Fibroblast of lung (primary cell): Measurements from ENCODE around the gene HPF1. TPM values are rescaled to one million over a fixed set of nuclear protein-coding genes. Genes with fewer than 3 reads are reported as not detected.
A peak's percentile ranks its signal among the peaks of the same experiment; 100 is the strongest.

Experiments used
- DNase-seq, 2 donors: peaks; one replicate each; pipeline versions ENCODE4 v3.0.0 to v3.0.0-alpha.2; 2010; ENCODE audit warnings: low read depth in 2 of 2
- H2AFZ ChIP-seq: 2 replicates; pipeline ENCODE4 v1.5.1; 2012; ENCODE audit warnings: low read length, control low read depth, inconsistent platforms
- H3K27ac ChIP-seq: 2 replicates; pipeline ENCODE4 v1.5.1; 2011; ENCODE audit warnings: low read length, control low read depth; ENCODE audit not compliant: insufficient read depth
- H3K27me3 ChIP-seq: 2 replicates; pipeline ENCODE4 v1.5.1; 2011; ENCODE audit warnings: mild to moderate bottlenecking, low read length; ENCODE audit not compliant: control insufficient read depth, insufficient read depth
- H3K36me3 ChIP-seq: 2 replicates; pipeline ENCODE4 v1.5.1; 2011; ENCODE audit warnings: low read length; ENCODE audit not compliant: control insufficient read depth, insufficient read depth
- H3K4me1 ChIP-seq: 2 replicates; pipeline ENCODE4 v1.5.1; 2011; ENCODE audit warnings: low read length; ENCODE audit not compliant: control insufficient read depth, insufficient read depth; ENCODE audit errors: extremely low read depth
- H3K4me2 ChIP-seq: 2 replicates; pipeline ENCODE4 v1.5.1; 2011; ENCODE audit warnings: low read length, control low read depth; ENCODE audit not compliant: insufficient read depth; ENCODE audit errors: extremely low read depth
- H3K4me3 ChIP-seq, 4 experiments: fragments of 200-600 bp in 1 of 4; sonication (generic) in 1 of 4; replicated peaks in 1 of 4; 2 replicates each; pipeline ENCODE4 v1.5.1; 2011 to 2016; ENCODE audit warnings: low read length in 4 of 4, low read depth in 3 of 4, mild to moderate bottlenecking in 3 of 4, control low read depth in 2 of 4, inconsistent platforms in 1 of 4, mixed read lengths in 1 of 4; ENCODE audit not compliant: insufficient read depth in 1 of 4; ENCODE audit errors: control extremely low read depth in 1 of 4
- H3K79me2 ChIP-seq: 2 replicates; pipeline ENCODE4 v1.5.1; 2012; ENCODE audit warnings: mild to moderate bottlenecking, low read length, inconsistent platforms; ENCODE audit not compliant: control insufficient read depth, insufficient read depth
- H3K9ac ChIP-seq: 2 replicates; pipeline ENCODE4 v1.5.1; 2011; ENCODE audit warnings: mild to moderate bottlenecking, low read length, control low read depth; ENCODE audit not compliant: insufficient read depth
- H3K9me3 ChIP-seq: 2 replicates; pipeline ENCODE4 v1.5.1; 2012; ENCODE audit warnings: low read depth, low read length; ENCODE audit not compliant: control insufficient read depth, insufficient read depth
- H4K20me1 ChIP-seq: 2 replicates; pipeline ENCODE4 v1.5.1; 2011; ENCODE audit warnings: low read length; ENCODE audit not compliant: control insufficient read depth, insufficient read depth; ENCODE audit errors: extremely low read depth
- EZH2 ChIP-seq: IDR thresholded peaks from 2 replicates; pipeline ENCODE4 v1.5.1; 2012; ENCODE audit warnings: low read length, control low read depth, mild to moderate bottlenecking; ENCODE audit errors: missing control alignments
- polyA plus RNA-seq, 2 donors: library from polyadenylated mRNA; depleted of rRNA in 1 of 2; stranded (reverse) in 1 of 2; unstranded in 1 of 2; fragments of >200 nt; gene quantifications; 2 replicates each; pipeline ENCODE4 v1.2.1, GENCODE V29; 2011 to 2012; ENCODE audit warnings: missing spikeins in 1 of 2
- total RNA-seq: library from RNA; depleted of rRNA; stranded (reverse); fragments of >200 nt; gene quantifications from 2 replicates; pipeline ENCODE4 v1.2.1, GENCODE V29; 2014
- TF ChIP-seq, protein P1 (sequence below), 2 donors: IDR thresholded peaks in 1 of 2; conservative IDR thresholded peaks in 1 of 2; 1 replicate in 1 of 2; 2 replicates in 1 of 2; pipeline ENCODE4 v1.5.1; 2011 to 2012; ENCODE audit warnings: low read length in 2 of 2, control low read depth in 1 of 2, inconsistent platforms in 1 of 2, low read depth in 1 of 2, mild to moderate bottlenecking in 1 of 2

Gene HPF1
- total and polyA plus RNA-seq, 2 donors (not counting 1 experiment from before 2014, with no cell fraction given): 14.0 to 35.3 TPM

DNA sequence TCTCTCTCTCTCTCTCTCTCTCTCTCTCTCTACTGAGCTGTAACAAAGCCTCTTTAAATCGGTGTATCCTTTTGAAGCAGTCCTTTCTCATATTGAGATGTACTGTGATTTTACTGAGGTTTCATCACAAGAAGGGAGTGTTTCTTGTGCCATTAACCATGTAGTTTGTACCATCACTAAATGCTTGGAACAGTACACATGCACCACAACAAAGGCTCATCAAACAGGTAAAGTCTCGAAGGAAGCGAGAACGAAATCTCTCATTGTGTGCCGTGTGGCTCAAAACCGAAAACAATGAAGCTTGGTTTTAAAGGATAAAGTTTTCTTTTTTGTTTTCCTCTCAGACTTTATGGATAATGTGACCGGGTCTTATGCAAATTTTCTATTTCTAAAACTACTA, 37.2 kb downstream of the HPF1 start:
- TF ChIP-seq EZH2: no peak
- TF ChIP-seq, protein P1, sequence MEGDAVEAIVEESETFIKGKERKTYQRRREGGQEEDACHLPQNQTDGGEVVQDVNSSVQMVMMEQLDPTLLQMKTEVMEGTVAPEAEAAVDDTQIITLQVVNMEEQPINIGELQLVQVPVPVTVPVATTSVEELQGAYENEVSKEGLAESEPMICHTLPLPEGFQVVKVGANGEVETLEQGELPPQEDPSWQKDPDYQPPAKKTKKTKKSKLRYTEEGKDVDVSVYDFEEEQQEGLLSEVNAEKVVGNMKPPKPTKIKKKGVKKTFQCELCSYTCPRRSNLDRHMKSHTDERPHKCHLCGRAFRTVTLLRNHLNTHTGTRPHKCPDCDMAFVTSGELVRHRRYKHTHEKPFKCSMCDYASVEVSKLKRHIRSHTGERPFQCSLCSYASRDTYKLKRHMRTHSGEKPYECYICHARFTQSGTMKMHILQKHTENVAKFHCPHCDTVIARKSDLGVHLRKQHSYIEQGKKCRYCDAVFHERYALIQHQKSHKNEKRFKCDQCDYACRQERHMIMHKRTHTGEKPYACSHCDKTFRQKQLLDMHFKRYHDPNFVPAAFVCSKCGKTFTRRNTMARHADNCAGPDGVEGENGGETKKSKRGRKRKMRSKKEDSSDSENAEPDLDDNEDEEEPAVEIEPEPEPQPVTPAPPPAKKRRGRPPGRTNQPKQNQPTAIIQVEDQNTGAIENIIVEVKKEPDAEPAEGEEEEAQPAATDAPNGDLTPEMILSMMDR (conservative IDR thresholded peaks at IDR 0.05 in 1 of 2, IDR thresholded peaks at IDR 0.05 in 1 of 2; ENCODE audit: low read depth in 1 of 2, low read length in 2 of 2): no peak
- Histone ChIP-seq H3K36me3 (no peaks in the 10 kb centered on the region), H3K4me3 (no peak overlapping the region), H3K27ac (no peak overlapping the region), H3K9me3 (no peaks in the 10 kb centered on the region), H3K79me2 (no peaks in the 10 kb centered on the region), H3K4me1 (peaks cover 4% of the 10 kb centered on the region), H3K27me3 (no peaks in the 10 kb centered on the region), H2AFZ (no peak overlapping the region), H3K9ac (no peak overlapping the region), H3K4me2 (no peak overlapping the region), H4K20me1 (no peaks in the 10 kb centered on the region)
- DNase-seq: no peak

DNA sequence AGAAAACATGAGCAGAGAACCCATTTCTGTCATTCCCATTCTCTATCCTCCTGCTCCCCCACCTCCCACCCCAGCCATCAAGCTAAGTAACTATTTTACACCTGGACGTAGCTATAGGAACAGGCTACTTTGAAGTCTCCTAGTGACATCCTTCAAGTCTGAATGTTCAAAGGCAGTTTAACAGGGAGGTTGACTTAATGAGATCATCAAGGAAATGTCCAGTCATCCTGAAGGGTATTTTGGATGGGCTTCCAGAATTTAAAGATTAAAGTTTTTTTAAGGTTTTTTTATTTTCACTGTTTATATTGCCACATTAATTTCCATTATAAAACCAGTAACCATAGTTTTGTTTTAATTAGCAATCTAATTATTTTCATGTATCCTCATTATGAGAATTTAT, 41.1 kb downstream of the HPF1 start:
- no peak overlapping the region for H3K4me3 ChIP-seq
- H3K27me3 ChIP-seq: no peaks in the 10 kb centered on the region
- H3K9me3 ChIP-seq: no peaks in the 10 kb centered on the region
- no peaks in the 10 kb centered on the region for H4K20me1 ChIP-seq
- H3K79me2 ChIP-seq: no peaks in the 10 kb centered on the region
- no peaks in the 10 kb centered on the region for H3K36me3 ChIP-seq
- no peak overlapping the region for H3K9ac ChIP-seq
- H2AFZ ChIP-seq: no peak overlapping the region
- no peak for TF ChIP-seq EZH2
- TF ChIP-seq, protein P1 (conservative IDR thresholded peaks at IDR 0.05 in 1 of 2, IDR thresholded peaks at IDR 0.05 in 1 of 2; ENCODE audit: low read depth in 1 of 2, low read length in 2 of 2): no peak
- peak in 1 of 2 donors; percentile 61 for DNase-seq
- no peaks in the 10 kb centered on the region for H3K4me1 ChIP-seq
- H3K27ac ChIP-seq: no peak overlapping the region
- no peak overlapping the region for H3K4me2 ChIP-seq

DNA sequence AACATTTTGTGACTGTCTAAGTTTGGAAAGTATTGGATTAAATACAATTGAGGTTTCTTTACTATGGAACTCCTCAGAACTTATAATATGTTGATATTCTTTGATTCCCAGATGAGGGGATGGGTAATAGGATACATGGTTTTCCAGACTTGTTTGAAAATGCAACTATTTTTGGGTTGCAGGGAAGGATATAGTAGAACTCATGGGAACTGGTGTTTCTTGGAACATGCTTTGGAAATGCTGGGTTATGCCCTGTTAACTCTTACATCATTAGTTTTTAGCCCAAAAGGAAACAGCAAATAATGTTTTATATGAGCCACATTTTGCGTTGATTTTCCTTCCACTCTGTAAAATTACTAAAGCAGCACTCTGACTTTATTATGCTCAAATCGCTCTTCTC, 41.9 kb downstream of the HPF1 start:
- H3K4me3 ChIP-seq: no peak overlapping the region
- H4K20me1 ChIP-seq: no peaks in the 10 kb centered on the region
- no peaks in the 10 kb centered on the region for H3K27me3 ChIP-seq
- TF ChIP-seq, protein P1 (conservative IDR thresholded peaks at IDR 0.05 in 1 of 2, IDR thresholded peaks at IDR 0.05 in 1 of 2; ENCODE audit: low read depth in 1 of 2, low read length in 2 of 2): no peak
- no peak for TF ChIP-seq EZH2
- no peak overlapping the region for H2AFZ ChIP-seq
- H3K27ac ChIP-seq: no peak overlapping the region
- H3K79me2 ChIP-seq: no peaks in the 10 kb centered on the region
- no peak overlapping the region for H3K9ac ChIP-seq
- no peak for DNase-seq
- H3K9me3 ChIP-seq: no peaks in the 10 kb centered on the region
- H3K4me1 ChIP-seq: no peaks in the 10 kb centered on the region
- H3K4me2 ChIP-seq: no peak overlapping the region
- H3K36me3 ChIP-seq: no peaks in the 10 kb centered on the region
